Neural cell (in vitro differentiated cells): Measurements from ENCODE around the gene DHRS9. TPM values are rescaled to one million over a fixed set of nuclear protein-coding genes. Genes with fewer than 3 reads are reported as not detected.

ENCODE experiments used
- H2AFZ ChIP-seq: fragments of 200-600, 300-800 bp; sonication (generic), shearing (Covaris generic); 2 replicates; pipeline ENCODE4 v1.6.0; 2014; ENCODE audit warnings: low read depth, mild to moderate bottlenecking, antibody characterized with exemption, low read length, moderate library complexity
- H3F3A ChIP-seq: fragments of 200-600 bp; shearing (Covaris generic); 2 replicates; pipeline ENCODE4 v1.6.1; 2016; ENCODE audit warnings: mild to moderate bottlenecking, moderate library complexity, mixed read lengths, antibody characterized with exemption, low read length; ENCODE audit not compliant: insufficient read depth, poor library complexity, severe bottlenecking
- H3K27ac ChIP-seq: fragments of 200-600, 300-800 bp; sonication (generic), shearing (Covaris generic); 2 replicates; pipeline ENCODE4 v1.5.1; 2014; ENCODE audit warnings: mild to moderate bottlenecking, low read length, moderate library complexity
- H3K27me3 ChIP-seq: fragments of 300-800, 200-600 bp; sonication (generic), shearing (Covaris generic); 2 replicates; pipeline ENCODE4 v1.6.0; 2014; ENCODE audit warnings: mild to moderate bottlenecking, low read depth, low read length, moderate library complexity; ENCODE audit not compliant: insufficient read depth
- H3K36me3 ChIP-seq: fragments of 300-800, 200-600 bp; sonication (generic), shearing (Covaris generic); 2 replicates; pipeline ENCODE4 v1.5.1; 2014; ENCODE audit warnings: mild to moderate bottlenecking, antibody characterized with exemption, low read length, moderate library complexity; ENCODE audit not compliant: insufficient read depth
- H3K4me2 ChIP-seq: fragments of 300-800, 200-600 bp; sonication (generic), shearing (Covaris generic); 2 replicates; pipeline ENCODE4 v1.6.0; 2014; ENCODE audit warnings: mild to moderate bottlenecking, low read length
- H3K4me3 ChIP-seq: fragments of 300-800, 200-600 bp; sonication (generic), shearing (Covaris generic); 2 replicates; pipeline ENCODE4 v1.5.1; 2014; ENCODE audit warnings: mild to moderate bottlenecking, low read length, moderate library complexity
- H3K79me2 ChIP-seq: fragments of 200-600 bp; shearing (Covaris generic); replicated peaks from 2 replicates; pipeline ENCODE4 v1.6.0; 2014; ENCODE audit warnings: mild to moderate bottlenecking, low read length, moderate library complexity; ENCODE audit not compliant: insufficient read depth
- H3K9ac ChIP-seq: fragments of 300-800, 200-600 bp; sonication (generic), shearing (Covaris generic); 2 replicates; pipeline ENCODE4 v1.6.1; 2016; ENCODE audit warnings: mild to moderate bottlenecking, low read length, mixed read lengths
- H3K9me2 ChIP-seq: fragments of 200-600 bp; shearing (Covaris generic); 2 replicates; pipeline ENCODE4 v1.6.1; 2016; ENCODE audit warnings: mild to moderate bottlenecking, low read length, mixed read lengths; ENCODE audit not compliant: insufficient read depth
- H3K9me3 ChIP-seq: fragments of 200-600, 300-800 bp; sonication (generic), shearing (Covaris generic); 2 replicates; pipeline ENCODE4 v1.6.1; 2016; ENCODE audit warnings: mild to moderate bottlenecking, mixed run types, low read length, moderate library complexity, mixed read lengths
- H4K20me1 ChIP-seq: fragments of 200-600 bp; shearing (Covaris generic); 2 replicates; pipeline ENCODE4 v1.6.1; 2016; ENCODE audit warnings: mild to moderate bottlenecking, mixed run types; ENCODE audit not compliant: insufficient read depth
- CTCF ChIP-seq: fragments of 450-650 bp; IDR thresholded peaks from 2 replicates; pipeline ENCODE4 v1.5.1; 2014; ENCODE audit warnings: antibody characterized with exemption, mild to moderate bottlenecking, moderate library complexity; ENCODE audit not compliant: poor library complexity, severe bottlenecking
- EP300 ChIP-seq: fragments of 450-650 bp; conservative IDR thresholded peaks from 2 replicates; pipeline ENCODE4 v1.6.1; 2014; ENCODE audit warnings: antibody characterized with exemption, mild to moderate bottlenecking, moderate library complexity; ENCODE audit not compliant: poor library complexity, severe bottlenecking
- EZH2 ChIP-seq: fragments of 200-600, 300-800 bp; shearing (Covaris generic), sonication (generic); IDR thresholded peaks from 2 replicates; pipeline ENCODE4 v1.6.1; 2014; ENCODE audit warnings: antibody characterized with exemption, low read length, borderline replicate concordance, mild to moderate bottlenecking; ENCODE audit not compliant: insufficient read depth, poor library complexity, severe bottlenecking
- MXI1 ChIP-seq: fragments of 450-650 bp; conservative IDR thresholded peaks from 2 replicates; pipeline ENCODE4 v1.6.1; 2014; ENCODE audit warnings: antibody characterized with exemption, mild to moderate bottlenecking; ENCODE audit not compliant: poor library complexity, severe bottlenecking
- POLR2AphosphoS5 ChIP-seq: IDR thresholded peaks from 2 replicates; pipeline ENCODE4 v1.6.1; 2012
- RAD21 ChIP-seq: fragments of 450-650 bp; conservative IDR thresholded peaks from 2 replicates; pipeline ENCODE4 v1.6.1; 2014; ENCODE audit warnings: antibody characterized with exemption, mild to moderate bottlenecking, moderate library complexity
- REST ChIP-seq: IDR thresholded peaks from 2 replicates; pipeline ENCODE4 v1.6.1; 2012; ENCODE audit warnings: borderline replicate concordance
- SMC3 ChIP-seq: fragments of 450-650 bp; conservative IDR thresholded peaks from 2 replicates; pipeline ENCODE4 v1.6.1; 2014; ENCODE audit warnings: antibody characterized with exemption, mild to moderate bottlenecking, moderate library complexity; ENCODE audit not compliant: poor library complexity
- TAF1 ChIP-seq: IDR thresholded peaks from 2 replicates; pipeline ENCODE4 v1.6.1; 2012; ENCODE audit warnings: low read depth
- polyA plus RNA-seq: library from polyadenylated mRNA; depleted of rRNA; stranded (reverse); fragments of >200 nt; gene quantifications from 2 replicates; pipeline ENCODE4 v1.2.3, GENCODE V29; 2014

The DHRS9 gene
- polyA plus RNA-seq, 1 donor from 2014 or later, result not detected

GRCh38 chr2:169029341-169029740 lies 40.0 kb upstream of the DHRS9 start:
- Histone ChIP-seq H3F3A (no peaks in the 10 kb centered on the region), H3K9me2 (no peaks in the 10 kb centered on the region), H3K9ac (no peak overlapping the region), H3K4me3 (no peak overlapping the region), H3K4me2 (no peak overlapping the region), H3K36me3 (no peaks in the 10 kb centered on the region), H3K9me3 (no peaks in the 10 kb centered on the region), H3K27ac (no peak overlapping the region), H3K27me3 (no peaks in the 10 kb centered on the region), H2AFZ (no peak overlapping the region), H4K20me1 (no peaks in the 10 kb centered on the region), H3K79me2 (no peaks in the 10 kb centered on the region)
- TF ChIP-seq POLR2AphosphoS5, result no peak
- TF ChIP-seq EZH2, result no peak
- TF ChIP-seq REST, result no peak
- no peak for TF ChIP-seq TAF1
- no peak for TF ChIP-seq MXI1
- no peak for TF ChIP-seq RAD21

GRCh38 chr2:169031202-169031601 lies 38.2 kb upstream of the DHRS9 start, which contains the start of gene ABCB11:
Gene ABCB11 (minus strand): TSS chr2:169031324. CDS start chr2:169018125, 13,199 bp downstream.
- Histone ChIP-seq H3F3A (no peaks in the 10 kb centered on the region), H3K9me3 (no peaks in the 10 kb centered on the region), H4K20me1 (no peaks in the 10 kb centered on the region), H3K9ac (no peak within 1 kb of the TSS), H3K36me3 (no peaks in the 10 kb centered on the region), H3K9me2 (no peaks in the 10 kb centered on the region), H3K4me3 (no peak within 1 kb of the TSS), H2AFZ (no peak within 1 kb of the TSS), H3K27ac (no peak within 1 kb of the TSS), H3K79me2 (no peaks in the 10 kb centered on the region), H3K27me3 (no peaks in the 10 kb centered on the region), H3K4me2 (no peak within 1 kb of the TSS)
- TF ChIP-seq SMC3 (no peak), CTCF (no peak), POLR2AphosphoS5 (no peak), TAF1 (no peak)

- no peak for TF ChIP-seq SMC3
- no peak for TF ChIP-seq EZH2
- no peak for TF ChIP-seq RAD21
- TF ChIP-seq EP300, result no peak
- TF ChIP-seq POLR2AphosphoS5, result no peak
- TF ChIP-seq REST, result no peak
- no peak for TF ChIP-seq MXI1
- no peak for TF ChIP-seq CTCF
- TF ChIP-seq TAF1, result no peak
- no peak overlapping the region for H2AFZ ChIP-seq
- H3K9me2 ChIP-seq, result no peaks in the 10 kb centered on the region
- no peaks in the 10 kb centered on the region for H3F3A ChIP-seq
- H3K4me3 ChIP-seq, result no peak overlapping the region
- no peak overlapping the region for H3K4me2 ChIP-seq
- no peaks in the 10 kb centered on the region for H3K36me3 ChIP-seq
- H3K79me2 ChIP-seq, result no peaks in the 10 kb centered on the region
- H4K20me1 ChIP-seq, result no peaks in the 10 kb centered on the region
- H3K27me3 ChIP-seq, result no peaks in the 10 kb centered on the region
- H3K9ac ChIP-seq, result no peak overlapping the region
- H3K9me3 ChIP-seq, result no peaks in the 10 kb centered on the region
- H3K27ac ChIP-seq, result no peak overlapping the region
Observed at GRCh38 chr2:169034256-169034655, 35.1 kb upstream of the DHRS9 start.
